Lung (tissue), 12 donors: ENCODE results near the gene TMEM207. TPM values are rescaled to one million over a fixed set of nuclear protein-coding genes. Genes with fewer than 3 reads are reported as not detected.

Experiments used
- ATAC-seq: fragments of 200-7000 bp; cut with Tn5 transposase; one replicate; pipeline ENCODE4 v1.9.1; 2020; ENCODE audit warnings: moderate number of reproducible peaks; ENCODE audit not compliant: insufficient read depth, low FRiP score
- DNase-seq, 3 donors: peaks; one replicate each; pipeline ENCODE4 v3.0.0-alpha.2; 2013 to 2017
- H3K27ac ChIP-seq, 2 donors: one replicate each; pipeline ENCODE4 v1.5.1; 2013; ENCODE audit warnings: mild to moderate bottlenecking in 2 of 2, moderate library complexity in 2 of 2, control low read depth in 1 of 2, inconsistent platforms in 1 of 2, low read depth in 1 of 2, low read length in 1 of 2
- H3K27me3 ChIP-seq, 3 donors: one replicate each; pipeline ENCODE4 v1.5.1; 2013; ENCODE audit warnings: low read length in 2 of 3; ENCODE audit not compliant: control insufficient read depth in 3 of 3, insufficient read depth in 3 of 3
- H3K36me3 ChIP-seq, 4 donors: one replicate each; pipeline ENCODE4 v1.5.1; 2013; ENCODE audit warnings: low read length in 4 of 4, mild to moderate bottlenecking in 1 of 4, moderate library complexity in 1 of 4; ENCODE audit not compliant: control insufficient read depth in 4 of 4, insufficient read depth in 4 of 4
- H3K4me1 ChIP-seq, 5 donors: one replicate each; pipeline ENCODE4 v1.5.1; 2013; ENCODE audit warnings: low read length in 5 of 5, mild to moderate bottlenecking in 2 of 5, moderate library complexity in 1 of 5; ENCODE audit not compliant: control insufficient read depth in 5 of 5, insufficient read depth in 5 of 5
- H3K4me3 ChIP-seq: one replicate; pipeline ENCODE4 v1.5.1; 2013; ENCODE audit warnings: mild to moderate bottlenecking, control low read depth, moderate library complexity
- H3K9ac ChIP-seq, 2 donors: one replicate each; pipeline ENCODE4 v1.5.1; 2013; ENCODE audit warnings: low read length in 2 of 2, control low read depth in 1 of 2; ENCODE audit not compliant: insufficient read depth in 1 of 2
- H3K9me3 ChIP-seq, 4 donors: one replicate each; pipeline ENCODE4 v1.5.1; 2013; ENCODE audit warnings: low read length in 3 of 4, mild to moderate bottlenecking in 1 of 4, moderate library complexity in 1 of 4; ENCODE audit not compliant: control insufficient read depth in 4 of 4, insufficient read depth in 3 of 4
- WGBS, 2 donors: extraction: QIAGEN DNeasy Blood & Tissue Kit; methylation state at CpG; one replicate each; pipeline ENCODE4 v1.1.7; 2013; 5-methylcytosine and 5-hydroxymethylcytosine counted together
- polyA plus RNA-seq, 2 donors: library from polyadenylated mRNA; stranded (reverse); fragments of 200-250 nt; gene quantifications; one replicate each; pipeline ENCODE4 v1.2.1, GENCODE V29; 2013
- total RNA-seq, 2 donors: library from RNA; depleted of rRNA in 1 of 2; stranded (reverse); fragments of >200 nt in 1 of 2; gene quantifications; one replicate each; pipeline ENCODE4 v1.2.1, GENCODE V29; 2014 to 2021
- TF ChIP-seq, protein P1 (sequence below): IDR thresholded peaks from 2 replicates; pipeline ENCODE4 v1.5.1; 2012; ENCODE audit warnings: mild to moderate bottlenecking; ENCODE audit errors: control extremely low read depth, extremely low read depth
- donor health status: control.
- donor health status: control.
- donor health status: Bipolar disorder and iron deficiency.
- donor health status: healthy.
- donor health status: DM: yes; HTN: yes; CAD: no.

The TMEM207 gene
- total and polyA plus RNA-seq, 4 donors: not detected

DNA sequence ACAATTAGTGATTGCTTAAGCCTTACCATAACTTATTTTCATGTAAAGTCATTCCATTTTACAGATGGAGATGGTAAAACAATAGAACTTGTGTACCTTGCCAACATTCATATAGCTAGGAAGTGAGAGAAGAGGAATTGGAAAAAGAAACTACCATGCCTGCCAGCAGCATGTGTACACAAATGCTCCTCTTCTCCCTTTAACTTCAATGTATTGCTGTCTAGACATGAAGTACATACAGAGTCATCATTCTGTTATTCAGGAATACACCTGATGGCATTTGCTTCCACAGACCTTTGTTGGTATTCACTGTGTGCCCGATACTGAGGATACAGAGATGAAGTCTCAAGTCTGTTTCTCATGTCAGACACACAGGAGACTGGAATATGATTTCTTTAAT is 7.1 kb upstream of the TMEM207 start:
- H3K9ac ChIP-seq: no peak overlapping the region
- H3K27me3 ChIP-seq: no peaks in the 10 kb centered on the region
- no peaks in the 10 kb centered on the region for H3K4me1 ChIP-seq
- no peaks in the 10 kb centered on the region for H3K9me3 ChIP-seq
- ATAC-seq (no peak), DNase-seq (no peak)
- WGBS, 2 donors: 89 to 98% methylated on average over 1 of the region's 1 CpG
- H3K4me3 ChIP-seq: no peak overlapping the region
- TF ChIP-seq, protein P1, sequence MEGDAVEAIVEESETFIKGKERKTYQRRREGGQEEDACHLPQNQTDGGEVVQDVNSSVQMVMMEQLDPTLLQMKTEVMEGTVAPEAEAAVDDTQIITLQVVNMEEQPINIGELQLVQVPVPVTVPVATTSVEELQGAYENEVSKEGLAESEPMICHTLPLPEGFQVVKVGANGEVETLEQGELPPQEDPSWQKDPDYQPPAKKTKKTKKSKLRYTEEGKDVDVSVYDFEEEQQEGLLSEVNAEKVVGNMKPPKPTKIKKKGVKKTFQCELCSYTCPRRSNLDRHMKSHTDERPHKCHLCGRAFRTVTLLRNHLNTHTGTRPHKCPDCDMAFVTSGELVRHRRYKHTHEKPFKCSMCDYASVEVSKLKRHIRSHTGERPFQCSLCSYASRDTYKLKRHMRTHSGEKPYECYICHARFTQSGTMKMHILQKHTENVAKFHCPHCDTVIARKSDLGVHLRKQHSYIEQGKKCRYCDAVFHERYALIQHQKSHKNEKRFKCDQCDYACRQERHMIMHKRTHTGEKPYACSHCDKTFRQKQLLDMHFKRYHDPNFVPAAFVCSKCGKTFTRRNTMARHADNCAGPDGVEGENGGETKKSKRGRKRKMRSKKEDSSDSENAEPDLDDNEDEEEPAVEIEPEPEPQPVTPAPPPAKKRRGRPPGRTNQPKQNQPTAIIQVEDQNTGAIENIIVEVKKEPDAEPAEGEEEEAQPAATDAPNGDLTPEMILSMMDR: no peak
- no peaks in the 10 kb centered on the region for H3K36me3 ChIP-seq
- H3K27ac ChIP-seq: no peak overlapping the region

DNA sequence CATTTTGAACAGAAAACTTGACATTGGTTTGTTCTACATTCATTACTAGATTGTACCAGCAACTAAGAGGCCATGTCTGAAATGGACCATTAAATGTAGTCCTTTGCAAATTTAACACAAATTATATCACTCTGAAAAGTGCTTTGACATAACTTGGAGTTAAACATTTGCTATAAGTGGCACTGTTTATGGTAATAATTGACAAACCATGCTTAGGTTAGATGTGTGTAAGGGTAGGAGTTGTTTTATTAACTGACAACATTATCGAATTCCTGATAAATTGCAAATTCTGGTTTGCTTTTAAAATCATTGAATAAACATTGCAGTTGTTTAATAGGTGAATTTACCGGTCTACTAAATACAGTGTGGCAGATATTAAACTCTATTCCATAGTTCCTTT is 6.1 kb upstream of the TMEM207 start:
- Histone ChIP-seq H3K4me1 (no peaks in the 10 kb centered on the region), H3K36me3 (no peaks in the 10 kb centered on the region), H3K4me3 (no peak overlapping the region), H3K27ac (no peak overlapping the region), H3K9ac (no peak overlapping the region), H3K27me3 (no peaks in the 10 kb centered on the region), H3K9me3 (no peaks in the 10 kb centered on the region)
- WGBS, 2 donors: 82 to 85% methylated on average over 2 of the region's 2 CpGs
- DNase-seq (no peak), ATAC-seq (no peak)
- TF ChIP-seq, protein P1: no peak

- ATAC-seq: no peak
- Histone ChIP-seq H3K9me3 (no peaks in the 10 kb centered on the region), H3K4me3 (no peak overlapping the region), H3K36me3 (no peaks in the 10 kb centered on the region), H3K27me3 (no peaks in the 10 kb centered on the region), H3K4me1 (peaks cover 0 to 3% (median 0%) of the 10 kb centered on the region in 5 donors), H3K9ac (no peak overlapping the region), H3K27ac (no peak overlapping the region)
- no peak for DNase-seq
- WGBS, 2 donors: 79 to 84% methylated on average over 2 of the region's 2 CpGs
- TF ChIP-seq, protein P1: no peak
Observed at GRCh38 chr3:190448256-190448655, 1.4 kb downstream of the TMEM207 start.

DNA sequence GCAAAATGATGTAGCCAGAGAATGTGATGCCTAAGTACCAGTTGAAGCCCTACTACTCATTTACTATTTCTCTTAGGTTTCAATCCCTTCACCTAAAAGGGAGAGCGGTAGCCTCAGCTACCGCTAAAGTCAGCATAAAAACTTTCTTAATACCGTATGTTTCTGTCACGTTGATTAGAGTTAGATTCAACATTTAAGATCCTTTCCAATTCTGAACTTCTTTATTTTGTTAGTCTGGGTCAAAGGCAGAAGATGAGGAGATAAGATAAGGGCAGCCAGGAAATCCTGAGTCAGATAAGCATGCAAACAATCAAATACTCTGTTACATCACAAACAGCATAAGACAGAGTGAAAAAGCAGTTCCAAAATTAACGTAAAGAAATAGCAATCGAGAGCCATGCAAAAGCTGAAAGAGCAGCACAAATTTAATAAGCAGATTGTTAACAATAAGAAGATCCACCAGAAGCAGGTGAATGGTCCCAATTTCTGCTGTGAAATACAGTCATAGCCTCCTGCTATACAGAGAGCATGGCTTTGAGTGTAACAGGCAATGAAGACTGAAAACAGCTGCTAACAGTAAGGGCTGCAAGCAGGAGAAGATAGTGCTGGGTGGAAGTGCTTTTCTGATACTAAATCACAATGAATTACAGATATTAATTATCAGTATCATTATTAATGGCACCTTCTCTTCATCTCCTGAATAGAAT is 3.0 kb downstream of the TMEM207 start:
- no peak overlapping the region for H3K27ac ChIP-seq
- no peak for ATAC-seq
- TF ChIP-seq, protein P1: no peak

More for the DNA sequence above, 3.0 kb downstream of the TMEM207 start:
- 20 to 40% methylated on average over 6 of the region's 6 CpGs for WGBS, 2 donors
- no peaks in the 10 kb centered on the region for H3K36me3 ChIP-seq
- DNase-seq: no peak
- H3K4me1 ChIP-seq: peaks cover 0 to 3% (median 0%) of the 10 kb centered on the region in 5 donors
- no peaks in the 10 kb centered on the region for H3K9me3 ChIP-seq
- no peaks in the 10 kb centered on the region for H3K27me3 ChIP-seq
- H3K4me3 ChIP-seq: no peak overlapping the region
- no peak overlapping the region for H3K9ac ChIP-seq
